GM12874 (cell line): Measurements from ENCODE around the gene GTPBP1.

Source experiments
- TF ChIP-seq, protein P1 (sequence below): IDR thresholded peaks from 2 replicates; pipeline ENCODE4 v1.5.1; 2011; ENCODE audit warnings: low read depth, mild to moderate bottlenecking, control low read depth, low read length, moderate library complexity; ENCODE audit not compliant: insufficient read depth

GTPBP1 gene

GRCh38 chr22:38712486-38713207 is 6.9 kb downstream of the GTPBP1 start:
- TF ChIP-seq, protein P1, sequence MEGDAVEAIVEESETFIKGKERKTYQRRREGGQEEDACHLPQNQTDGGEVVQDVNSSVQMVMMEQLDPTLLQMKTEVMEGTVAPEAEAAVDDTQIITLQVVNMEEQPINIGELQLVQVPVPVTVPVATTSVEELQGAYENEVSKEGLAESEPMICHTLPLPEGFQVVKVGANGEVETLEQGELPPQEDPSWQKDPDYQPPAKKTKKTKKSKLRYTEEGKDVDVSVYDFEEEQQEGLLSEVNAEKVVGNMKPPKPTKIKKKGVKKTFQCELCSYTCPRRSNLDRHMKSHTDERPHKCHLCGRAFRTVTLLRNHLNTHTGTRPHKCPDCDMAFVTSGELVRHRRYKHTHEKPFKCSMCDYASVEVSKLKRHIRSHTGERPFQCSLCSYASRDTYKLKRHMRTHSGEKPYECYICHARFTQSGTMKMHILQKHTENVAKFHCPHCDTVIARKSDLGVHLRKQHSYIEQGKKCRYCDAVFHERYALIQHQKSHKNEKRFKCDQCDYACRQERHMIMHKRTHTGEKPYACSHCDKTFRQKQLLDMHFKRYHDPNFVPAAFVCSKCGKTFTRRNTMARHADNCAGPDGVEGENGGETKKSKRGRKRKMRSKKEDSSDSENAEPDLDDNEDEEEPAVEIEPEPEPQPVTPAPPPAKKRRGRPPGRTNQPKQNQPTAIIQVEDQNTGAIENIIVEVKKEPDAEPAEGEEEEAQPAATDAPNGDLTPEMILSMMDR = no peak

GRCh38 chr22:38713921-38714320 is 8.2 kb downstream of the GTPBP1 start:
- TF ChIP-seq, protein P1 = no peak

DNA sequence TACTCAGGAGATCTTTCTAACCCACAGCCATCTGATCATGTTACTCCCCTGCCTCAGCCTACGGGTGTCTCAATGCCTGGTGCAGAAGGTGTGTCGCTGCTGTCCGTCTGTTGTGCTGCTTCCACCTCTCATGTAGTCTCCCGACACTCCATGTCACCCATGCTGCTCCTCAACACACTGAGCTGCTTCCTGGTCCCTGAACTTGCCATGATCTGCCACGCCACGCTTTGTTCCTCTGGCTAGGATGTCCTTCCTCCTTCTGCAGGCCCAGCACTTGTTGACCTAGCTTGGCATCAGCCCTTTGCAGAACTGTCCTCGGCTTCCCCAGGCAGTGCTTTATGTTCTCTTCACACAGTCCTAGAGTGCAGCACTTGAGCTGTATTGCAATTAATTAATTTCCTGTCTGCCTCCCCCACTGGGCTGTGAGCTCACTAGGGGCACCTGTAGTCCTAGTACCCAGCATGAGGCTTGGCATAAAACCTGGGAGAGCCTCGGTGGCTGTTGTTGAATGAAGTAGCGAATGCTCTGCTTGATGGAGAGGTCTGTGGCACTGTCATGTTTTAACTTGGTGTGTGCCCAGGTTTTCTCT is 9.5 kb downstream of the GTPBP1 start:
- TF ChIP-seq, protein P1 = no peak

GRCh38 chr22:38715852-38716251 is 10.1 kb downstream of the GTPBP1 start:
- TF ChIP-seq, protein P1 = no peak

- TF ChIP-seq, protein P1 = no peak
Observed at GRCh38 chr22:38716271-38716670, 10.5 kb downstream of the GTPBP1 start.

DNA sequence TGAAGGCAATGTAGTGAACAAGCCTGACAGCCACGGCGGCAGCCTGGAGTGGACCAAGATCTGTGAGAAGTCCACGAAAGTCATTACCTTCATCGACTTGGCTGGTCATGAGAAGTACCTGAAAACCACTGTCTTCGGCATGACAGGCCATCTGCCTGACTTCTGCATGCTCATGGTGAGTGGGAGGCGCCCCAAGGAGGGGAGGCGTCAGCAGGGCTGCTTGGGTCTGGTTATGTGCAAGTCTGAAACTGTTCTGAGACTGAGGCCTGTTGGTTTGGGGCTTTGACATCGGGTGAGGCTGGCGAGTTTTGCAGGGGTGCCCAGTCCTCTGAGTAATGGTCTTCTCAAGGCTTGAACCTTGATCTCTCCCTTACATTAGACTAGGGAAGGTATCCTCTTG is 11.1 kb downstream of the GTPBP1 start:
- TF ChIP-seq, protein P1 = no peak

DNA sequence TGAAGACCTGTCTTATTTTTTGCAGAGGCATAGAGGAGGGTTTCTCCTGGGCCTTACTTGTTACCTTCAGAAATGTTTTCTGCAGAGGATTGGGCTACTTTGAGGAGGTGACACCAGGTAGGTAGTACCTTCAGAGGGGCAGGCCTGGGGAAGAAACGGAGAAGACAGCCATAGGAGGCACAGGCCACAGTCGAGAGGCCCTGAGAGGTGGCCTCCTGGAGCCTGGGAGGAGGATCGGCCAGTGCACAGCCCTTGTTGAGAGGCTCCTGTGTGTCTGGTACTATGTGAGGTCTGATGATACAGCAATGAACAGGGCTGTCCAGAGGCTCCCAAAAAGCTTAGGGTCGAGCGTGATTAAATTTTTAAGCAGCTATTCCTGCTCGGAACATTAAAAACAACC is 11.5 kb downstream of the GTPBP1 start:
- TF ChIP-seq, protein P1 = no peak
